Measurements from ENCODE around the gene ELN. TPM values are rescaled to one million over a fixed set of nuclear protein-coding genes. Genes with fewer than 3 reads are reported as not detected.

The ELN gene
- total RNA-seq, 2 experiments from 2014 or later: not detected

DNA sequence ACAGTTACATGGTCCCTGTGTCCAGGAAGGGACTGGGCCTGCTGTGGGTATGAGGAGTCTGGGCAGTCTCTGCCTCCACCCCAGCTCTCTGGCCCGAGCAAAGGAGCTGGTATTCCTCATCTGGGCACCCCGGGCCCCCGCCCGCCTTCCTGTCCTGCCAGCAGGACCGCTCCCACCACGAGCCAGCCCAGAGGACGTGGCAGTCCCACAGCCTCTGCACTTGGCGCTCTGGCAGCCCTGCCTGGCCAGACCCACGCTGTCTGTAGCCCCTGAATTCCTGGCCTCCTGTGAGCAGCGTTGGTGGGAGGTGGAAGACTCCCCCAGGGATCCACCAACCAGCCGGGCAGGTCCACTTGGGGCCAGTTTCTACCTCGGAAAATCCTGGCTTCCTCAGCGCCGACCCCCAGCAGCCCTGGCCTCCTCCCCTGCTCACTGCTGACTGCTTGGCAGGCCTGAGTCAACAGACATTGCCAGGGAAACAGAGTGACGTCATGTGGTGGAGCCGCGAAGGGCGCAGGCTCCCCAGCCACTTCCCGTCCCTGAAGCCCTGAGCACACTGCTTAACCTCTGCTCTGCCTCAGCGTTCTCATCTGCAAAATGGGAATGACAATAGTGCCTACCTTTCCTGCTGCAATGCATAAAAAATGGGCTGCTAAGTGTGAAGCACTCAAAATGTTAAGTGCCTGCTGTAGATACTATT lies 34.0 kb downstream of the ELN start:
- H3K36me3 Mint-ChIP-seq (ENCODE audit: low read depth): no peaks in the 10 kb centered on the region
- CTCF ChIA-PET: no interaction called here
- POLR2A ChIA-PET: no interaction called here
- H3K27ac ChIP-seq (ENCODE audit: low read depth in 1 of 2, low read length in 2 of 2): no peak overlapping the region
- H3K27me3 Mint-ChIP-seq: no peaks in the 10 kb centered on the region
- peak; percentile 99 for ATAC-seq (ENCODE audit: poor library complexity)
- intact Hi-C loops (cut with DNase I, micrococcal nuclease): no loop called here
- H3K27me3 ChIP-seq (ENCODE audit: control insufficient read depth in 1 of 2, insufficient read depth in 2 of 2, low read length in 2 of 2): no peaks in the 10 kb centered on the region
- TF ChIP-seq, protein P1, sequence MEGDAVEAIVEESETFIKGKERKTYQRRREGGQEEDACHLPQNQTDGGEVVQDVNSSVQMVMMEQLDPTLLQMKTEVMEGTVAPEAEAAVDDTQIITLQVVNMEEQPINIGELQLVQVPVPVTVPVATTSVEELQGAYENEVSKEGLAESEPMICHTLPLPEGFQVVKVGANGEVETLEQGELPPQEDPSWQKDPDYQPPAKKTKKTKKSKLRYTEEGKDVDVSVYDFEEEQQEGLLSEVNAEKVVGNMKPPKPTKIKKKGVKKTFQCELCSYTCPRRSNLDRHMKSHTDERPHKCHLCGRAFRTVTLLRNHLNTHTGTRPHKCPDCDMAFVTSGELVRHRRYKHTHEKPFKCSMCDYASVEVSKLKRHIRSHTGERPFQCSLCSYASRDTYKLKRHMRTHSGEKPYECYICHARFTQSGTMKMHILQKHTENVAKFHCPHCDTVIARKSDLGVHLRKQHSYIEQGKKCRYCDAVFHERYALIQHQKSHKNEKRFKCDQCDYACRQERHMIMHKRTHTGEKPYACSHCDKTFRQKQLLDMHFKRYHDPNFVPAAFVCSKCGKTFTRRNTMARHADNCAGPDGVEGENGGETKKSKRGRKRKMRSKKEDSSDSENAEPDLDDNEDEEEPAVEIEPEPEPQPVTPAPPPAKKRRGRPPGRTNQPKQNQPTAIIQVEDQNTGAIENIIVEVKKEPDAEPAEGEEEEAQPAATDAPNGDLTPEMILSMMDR (IDR thresholded peaks at IDR 0.05): no peak
- no peak overlapping the region for H3K4me3 ChIP-seq (ENCODE audit: low read length)
- peak; percentile 42 to 89 (median 54) for DNase-seq
- H3K9me3 Mint-ChIP-seq: no peaks in the 10 kb centered on the region
- H3K4me3 Mint-ChIP-seq: no peak overlapping the region
- H3K4me1 ChIP-seq (ENCODE audit: insufficient read depth, low read length): peaks cover 10% of the 10 kb centered on the region
- H3K9me3 ChIP-seq (ENCODE audit: control insufficient read depth in 1 of 2, insufficient read depth in 1 of 2, low read length in 2 of 2): peaks cover 0 to 5% of the 10 kb centered on the region in 2 experiments
- H3K27ac Mint-ChIP-seq: peak overlapping the region; percentile 84
- H3K36me3 ChIP-seq (ENCODE audit: insufficient read depth, low read length): no peaks in the 10 kb centered on the region
- H3K4me1 Mint-ChIP-seq (ENCODE audit: low read depth): no peaks in the 10 kb centered on the region

DNA sequence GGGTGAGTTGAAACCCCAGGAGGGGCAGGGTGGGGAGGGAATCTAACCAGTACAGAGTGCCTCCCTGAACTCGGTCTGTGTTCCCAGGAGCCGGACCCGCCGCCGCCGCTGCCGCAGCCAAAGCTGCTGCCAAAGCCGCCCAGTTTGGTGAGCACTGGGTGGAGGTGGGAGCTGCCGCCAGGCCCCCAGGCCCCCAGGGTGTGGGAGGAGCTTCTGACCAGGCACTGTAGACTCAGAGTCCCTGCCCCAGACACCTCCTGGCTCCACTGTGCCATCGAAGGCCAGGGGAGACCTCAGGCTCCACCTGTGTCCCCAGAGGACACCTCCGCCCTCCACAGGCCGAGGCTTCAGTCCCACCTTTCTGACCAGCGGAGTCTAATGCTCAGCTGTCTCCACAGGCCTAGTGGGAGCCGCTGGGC lies 35.3 kb downstream of the ELN start:
- H3K36me3 Mint-ChIP-seq (ENCODE audit: low read depth): no peaks in the 10 kb centered on the region
- ChIA-PET POLR2A (no interaction called here), CTCF (no interaction called here)
- H3K4me1 Mint-ChIP-seq (ENCODE audit: low read depth): no peaks in the 10 kb centered on the region
- DNase-seq: no peak
- peaks cover 10% of the 10 kb centered on the region for H3K4me1 ChIP-seq (ENCODE audit: insufficient read depth, low read length)
- ATAC-seq (ENCODE audit: poor library complexity): no peak
- TF ChIP-seq, protein P1 (IDR thresholded peaks at IDR 0.05): no peak
- H3K27ac Mint-ChIP-seq: no peak overlapping the region
- H3K4me3 ChIP-seq (ENCODE audit: low read length): no peak overlapping the region
- no peaks in the 10 kb centered on the region for H3K36me3 ChIP-seq (ENCODE audit: insufficient read depth, low read length)
- H3K4me3 Mint-ChIP-seq: no peak overlapping the region
- H3K9me3 ChIP-seq (ENCODE audit: control insufficient read depth in 1 of 2, insufficient read depth in 1 of 2, low read length in 2 of 2): no peaks in the 10 kb centered on the region
- no peaks in the 10 kb centered on the region for H3K9me3 Mint-ChIP-seq
- no peak overlapping the region for H3K27ac ChIP-seq (ENCODE audit: low read depth in 1 of 2, low read length in 2 of 2)
- no peaks in the 10 kb centered on the region for H3K27me3 ChIP-seq (ENCODE audit: control insufficient read depth in 1 of 2, insufficient read depth in 2 of 2, low read length in 2 of 2)
- intact Hi-C loops (cut with DNase I, micrococcal nuclease): no loop called here
- H3K27me3 Mint-ChIP-seq: no peaks in the 10 kb centered on the region

DNA sequence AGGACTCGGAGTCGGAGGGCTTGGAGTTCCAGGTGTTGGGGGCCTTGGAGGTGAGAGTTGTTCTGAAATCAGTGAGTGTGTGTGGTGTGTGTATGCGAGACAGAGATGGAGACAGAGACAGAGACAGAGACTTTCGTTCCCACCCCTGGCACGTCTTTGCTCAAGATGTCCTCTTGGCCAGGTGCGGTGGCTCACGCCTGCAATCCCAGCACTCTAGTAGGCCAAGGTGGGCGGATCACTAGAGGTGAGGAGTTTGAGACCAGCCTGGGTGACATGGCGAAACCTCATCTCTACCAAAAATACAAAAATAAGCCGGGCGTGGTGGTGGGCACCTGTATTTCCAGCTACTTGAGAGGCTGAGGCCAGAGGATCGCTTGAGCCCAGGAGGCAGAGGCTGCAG lies 35.7 kb downstream of the ELN start:
- H3K27ac Mint-ChIP-seq: no peak overlapping the region
- Histone ChIP-seq H3K4me1 (ENCODE audit: insufficient read depth, low read length) (peaks cover 10% of the 10 kb centered on the region), H3K27ac (ENCODE audit: low read depth in 1 of 2, low read length in 2 of 2) (no peak overlapping the region), H3K9me3 (ENCODE audit: control insufficient read depth in 1 of 2, insufficient read depth in 1 of 2, low read length in 2 of 2) (no peaks in the 10 kb centered on the region), H3K4me3 (ENCODE audit: low read length) (no peak overlapping the region), H3K36me3 (ENCODE audit: insufficient read depth, low read length) (no peaks in the 10 kb centered on the region), H3K27me3 (ENCODE audit: control insufficient read depth in 1 of 2, insufficient read depth in 2 of 2, low read length in 2 of 2) (no peaks in the 10 kb centered on the region)
- ChIA-PET POLR2A (no interaction called here), CTCF (interaction anchor here (0.6 kb wide), 1 partner anchor 198 kb away, joined by 4 read pairs; no protein-coding TSS in a partner anchor)
- no peaks in the 10 kb centered on the region for H3K27me3 Mint-ChIP-seq
- no peak overlapping the region for H3K4me3 Mint-ChIP-seq
- no peaks in the 10 kb centered on the region for H3K4me1 Mint-ChIP-seq (ENCODE audit: low read depth)
- H3K36me3 Mint-ChIP-seq (ENCODE audit: low read depth): no peaks in the 10 kb centered on the region
- no peaks in the 10 kb centered on the region for H3K9me3 Mint-ChIP-seq
- TF ChIP-seq, protein P1 (IDR thresholded peaks at IDR 0.05): no peak
- intact Hi-C loops (cut with DNase I, micrococcal nuclease): no loop called here
- DNase-seq (no peak), ATAC-seq (ENCODE audit: poor library complexity) (no peak)

All from CD4-positive, alpha-beta T cell (primary cell).